ENCODE measurements around the gene EIF4A2. TPM values are rescaled to one million over a fixed set of nuclear protein-coding genes. Genes with fewer than 3 reads are reported as not detected.

The EIF4A2 gene
- total RNA-seq, 1 experiment from 2014 or later, result 219 TPM

DNA sequence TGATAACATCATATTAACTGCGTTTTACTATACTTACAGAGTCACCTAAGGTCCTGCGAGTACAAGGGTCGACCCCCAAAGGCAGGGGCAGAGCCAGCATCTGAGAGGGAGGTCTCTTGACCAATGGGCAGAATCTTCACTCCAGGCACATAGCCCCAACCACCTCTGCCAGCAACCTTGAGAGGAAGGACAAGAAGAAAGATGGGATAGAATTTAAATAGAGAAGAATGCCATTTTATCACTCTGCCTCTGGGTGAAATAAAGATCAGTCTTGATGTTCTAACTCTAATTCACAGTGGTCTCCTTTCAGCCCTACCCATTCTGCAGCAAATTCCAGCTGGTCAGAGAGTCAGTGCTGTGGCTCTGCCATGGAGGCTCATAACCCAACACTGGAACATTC lies 39.7 kb upstream of the EIF4A2 start:
- no TSS peak for BruUV-seq (replicated peaks)
- Histone ChIP-seq H3K36me3 (ENCODE audit: control insufficient read depth, insufficient read depth, low read length) (no peaks in the 10 kb centered on the region), H3K4me1 (ENCODE audit: control insufficient read depth, insufficient read depth, low read length) (no peaks in the 10 kb centered on the region), H3K4me3 (ENCODE audit: low read depth in 2 of 2, low read length in 2 of 2) (no peak overlapping the region), H3K27me3 (ENCODE audit: control insufficient read depth, insufficient read depth, low read length) (no peaks in the 10 kb centered on the region), H3K9me3 (ENCODE audit: control insufficient read depth, insufficient read depth, low read depth, low read length) (no peaks in the 10 kb centered on the region), H3K27ac (ENCODE audit: low read length) (no peak overlapping the region)
- CTCF ChIA-PET, result no interaction called here
- TF ChIP-seq CTCF (IDR thresholded peaks at IDR 0.05), result no peak
- TF ChIP-seq POLR2AphosphoS5 (IDR thresholded peaks at IDR 0.05; ENCODE audit: low read depth, low read length), result no peak
- no peak for TF ChIP-seq TCF7L2 (IDR thresholded peaks at IDR 0.05; ENCODE audit: low read depth, low read length)
- TF ChIP-seq, protein P1, sequence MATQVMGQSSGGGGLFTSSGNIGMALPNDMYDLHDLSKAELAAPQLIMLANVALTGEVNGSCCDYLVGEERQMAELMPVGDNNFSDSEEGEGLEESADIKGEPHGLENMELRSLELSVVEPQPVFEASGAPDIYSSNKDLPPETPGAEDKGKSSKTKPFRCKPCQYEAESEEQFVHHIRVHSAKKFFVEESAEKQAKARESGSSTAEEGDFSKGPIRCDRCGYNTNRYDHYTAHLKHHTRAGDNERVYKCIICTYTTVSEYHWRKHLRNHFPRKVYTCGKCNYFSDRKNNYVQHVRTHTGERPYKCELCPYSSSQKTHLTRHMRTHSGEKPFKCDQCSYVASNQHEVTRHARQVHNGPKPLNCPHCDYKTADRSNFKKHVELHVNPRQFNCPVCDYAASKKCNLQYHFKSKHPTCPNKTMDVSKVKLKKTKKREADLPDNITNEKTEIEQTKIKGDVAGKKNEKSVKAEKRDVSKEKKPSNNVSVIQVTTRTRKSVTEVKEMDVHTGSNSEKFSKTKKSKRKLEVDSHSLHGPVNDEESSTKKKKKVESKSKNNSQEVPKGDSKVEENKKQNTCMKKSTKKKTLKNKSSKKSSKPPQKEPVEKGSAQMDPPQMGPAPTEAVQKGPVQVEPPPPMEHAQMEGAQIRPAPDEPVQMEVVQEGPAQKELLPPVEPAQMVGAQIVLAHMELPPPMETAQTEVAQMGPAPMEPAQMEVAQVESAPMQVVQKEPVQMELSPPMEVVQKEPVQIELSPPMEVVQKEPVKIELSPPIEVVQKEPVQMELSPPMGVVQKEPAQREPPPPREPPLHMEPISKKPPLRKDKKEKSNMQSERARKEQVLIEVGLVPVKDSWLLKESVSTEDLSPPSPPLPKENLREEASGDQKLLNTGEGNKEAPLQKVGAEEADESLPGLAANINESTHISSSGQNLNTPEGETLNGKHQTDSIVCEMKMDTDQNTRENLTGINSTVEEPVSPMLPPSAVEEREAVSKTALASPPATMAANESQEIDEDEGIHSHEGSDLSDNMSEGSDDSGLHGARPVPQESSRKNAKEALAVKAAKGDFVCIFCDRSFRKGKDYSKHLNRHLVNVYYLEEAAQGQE (IDR thresholded peaks at IDR 0.05; ENCODE audit: insufficient read depth in 1 of 2, low read depth in 2 of 2, low read length in 1 of 2), result no peak
- no peak for TF ChIP-seq SIN3A (IDR thresholded peaks at IDR 0.05; ENCODE audit: borderline replicate concordance, insufficient read depth, low read depth, low read length)
- in situ Hi-C loops (cut with HindIII; ENCODE audit: low pct_unique_long_range_greater_than_20kb, low sequenced_read_pairs), result no loop called here
- DNase-seq (ENCODE audit: low read depth, low spot score), result no peak
- POLR2A ChIA-PET, result no interaction called here
- intact Hi-C loops (cut with micrococcal nuclease; ENCODE audit: unreplicated experiment), result no loop called here
- ATAC-seq, result no peak

- ChIA-PET CTCF (no interaction called here), POLR2A (interaction anchor here (0.6 kb wide), 1 partner anchor 234 kb away, joined by 11 read pairs; no protein-coding TSS in a partner anchor)
- Histone ChIP-seq H3K4me1 (ENCODE audit: control insufficient read depth, insufficient read depth, low read length) (no peaks in the 10 kb centered on the region), H3K27ac (ENCODE audit: low read length) (no peak overlapping the region), H3K36me3 (ENCODE audit: control insufficient read depth, insufficient read depth, low read length) (no peaks in the 10 kb centered on the region), H3K9me3 (ENCODE audit: control insufficient read depth, insufficient read depth, low read depth, low read length) (no peaks in the 10 kb centered on the region), H3K27me3 (ENCODE audit: control insufficient read depth, insufficient read depth, low read length) (no peaks in the 10 kb centered on the region), H3K4me3 (ENCODE audit: low read depth in 2 of 2, low read length in 2 of 2) (no peak overlapping the region)
- BruUV-seq (replicated peaks), result no TSS peak
- no peak for DNase-seq (ENCODE audit: low read depth, low spot score)
- TF ChIP-seq SIN3A (IDR thresholded peaks at IDR 0.05; ENCODE audit: borderline replicate concordance, insufficient read depth, low read depth, low read length) (no peak), CTCF (IDR thresholded peaks at IDR 0.05) (no peak), POLR2AphosphoS5 (IDR thresholded peaks at IDR 0.05; ENCODE audit: low read depth, low read length) (no peak), TCF7L2 (IDR thresholded peaks at IDR 0.05; ENCODE audit: low read depth, low read length) (no peak)
- TF ChIP-seq, protein P1 (IDR thresholded peaks at IDR 0.05; ENCODE audit: insufficient read depth in 1 of 2, low read depth in 2 of 2, low read length in 1 of 2), result no peak
- in situ Hi-C loops (cut with HindIII; ENCODE audit: low pct_unique_long_range_greater_than_20kb, low sequenced_read_pairs), result no loop called here
- no peak for ATAC-seq
- intact Hi-C loops (cut with micrococcal nuclease; ENCODE audit: unreplicated experiment), result no loop called here
Observed at GRCh38 chr3:186746008-186746407, 37.4 kb upstream of the EIF4A2 start.

All from Panc1 (cell line).